HEK293T (cell line): ENCODE measurements around the gene VDR.

Experiments used
- CTCF ChIA-PET: fragments of 350-600 bp; formaldehyde crosslinking; extraction: SDS; loops from one replicate; lab custom pipeline; 2021; ENCODE audit warnings: antibody characterized with exemption, inconsistent platforms; lab: Yijun Ruan, JAX
- POLR2A ChIA-PET: fragments of 350-600 bp; formaldehyde crosslinking; extraction: SDS; loops from one replicate; lab custom pipeline; 2020; ENCODE audit warnings: antibody characterized with exemption, inconsistent platforms; lab: Yijun Ruan, JAX
- DNase-seq: peaks from one replicate; pipeline ENCODE4 v3.0.0; 2012; ENCODE audit warnings: mixed read lengths; ENCODE audit errors: extremely low spot score
- ARNT ChIP-seq: fragments of 450-650 bp; IDR thresholded peaks from 2 replicates; pipeline ENCODE4 v1.6.1; 2017; ENCODE audit warnings: mild to moderate bottlenecking
- BHLHE40 ChIP-seq: fragments of 450-650 bp; IDR thresholded peaks from 2 replicates; pipeline ENCODE4 v1.6.1; 2016; ENCODE audit warnings: mild to moderate bottlenecking, moderate library complexity, borderline replicate concordance
- CTBP1 ChIP-seq: fragments of 450-650 bp; IDR thresholded peaks from 2 replicates; pipeline ENCODE4 v1.6.1; 2016; ENCODE audit warnings: borderline replicate concordance
- ELF4 ChIP-seq: fragments of 450-650 bp; IDR thresholded peaks from 2 replicates; pipeline ENCODE4 v1.6.1; 2017; ENCODE audit warnings: antibody characterized with exemption
- FOXA1 ChIP-seq: fragments of 450-650 bp; IDR thresholded peaks from 2 replicates; pipeline ENCODE4 v1.6.1; 2016; ENCODE audit warnings: mild to moderate bottlenecking
- FOXK2 ChIP-seq: fragments of 450-650 bp; IDR thresholded peaks from 2 replicates; pipeline ENCODE4 v1.6.1; 2016; ENCODE audit warnings: mild to moderate bottlenecking
- FOXM1 ChIP-seq: fragments of 450-650 bp; IDR thresholded peaks from 2 replicates; pipeline ENCODE4 v1.6.1; 2017; ENCODE audit warnings: mild to moderate bottlenecking, borderline replicate concordance
- HDGF ChIP-seq: fragments of 450-650 bp; IDR thresholded peaks from 2 replicates; pipeline ENCODE4 v1.6.1; 2017; ENCODE audit warnings: antibody characterized with exemption, borderline replicate concordance
- L3MBTL2 ChIP-seq: fragments of 450-650 bp; conservative IDR thresholded peaks from 2 replicates; pipeline ENCODE4 v1.6.1; 2016; ENCODE audit warnings: mild to moderate bottlenecking
- LEF1 ChIP-seq: fragments of 450-650 bp; IDR thresholded peaks from 2 replicates; pipeline ENCODE4 v1.6.1; 2017; ENCODE audit warnings: mild to moderate bottlenecking, borderline replicate concordance
- NFRKB ChIP-seq: fragments of 450-650 bp; IDR thresholded peaks from 2 replicates; pipeline ENCODE4 v1.6.1; 2016; ENCODE audit warnings: mild to moderate bottlenecking, moderate library complexity
- SP1 ChIP-seq: fragments of 450-650 bp; IDR thresholded peaks from 2 replicates; pipeline ENCODE4 v1.6.1; 2017
- SUZ12 ChIP-seq: fragments of 450-650 bp; IDR thresholded peaks from 2 replicates; pipeline ENCODE4 v1.6.1; 2016; ENCODE audit warnings: mild to moderate bottlenecking
- TARDBP ChIP-seq: fragments of 450-650 bp; IDR thresholded peaks from 2 replicates; pipeline ENCODE4 v1.6.1; 2016
- ZNF384 ChIP-seq: fragments of 450-650 bp; IDR thresholded peaks from 2 replicates; pipeline ENCODE4 v1.6.1; 2016
- TF ChIP-seq, protein P1 (sequence below): fragments of 450-650 bp; IDR thresholded peaks from 2 replicates; pipeline ENCODE4 v1.6.1; 2016

The VDR gene

DNA sequence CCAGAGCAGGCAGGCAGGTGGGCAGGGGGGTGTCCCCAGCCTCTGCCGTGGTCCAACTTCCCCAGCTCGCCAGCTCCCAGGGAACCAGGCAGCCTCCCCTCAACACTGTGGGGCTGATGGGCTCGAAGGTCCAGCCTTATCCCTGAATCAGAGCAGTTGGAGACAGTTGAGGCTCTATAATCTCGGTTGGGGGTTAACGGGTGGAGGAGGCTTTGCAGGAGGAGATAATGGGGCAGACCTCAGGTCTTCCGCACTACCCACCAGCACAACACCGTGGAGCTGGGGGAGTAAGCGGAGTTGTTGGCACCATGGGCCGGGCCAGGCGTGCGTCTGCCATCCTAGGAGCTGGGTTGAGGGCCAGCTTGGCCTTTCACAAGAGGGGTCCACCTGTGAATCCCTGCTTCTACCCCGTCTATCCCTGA lies 71.2 kb downstream of the VDR start:
- DNase-seq, result no peak
- no peak for TF ChIP-seq NFRKB
- TF ChIP-seq, protein P1, sequence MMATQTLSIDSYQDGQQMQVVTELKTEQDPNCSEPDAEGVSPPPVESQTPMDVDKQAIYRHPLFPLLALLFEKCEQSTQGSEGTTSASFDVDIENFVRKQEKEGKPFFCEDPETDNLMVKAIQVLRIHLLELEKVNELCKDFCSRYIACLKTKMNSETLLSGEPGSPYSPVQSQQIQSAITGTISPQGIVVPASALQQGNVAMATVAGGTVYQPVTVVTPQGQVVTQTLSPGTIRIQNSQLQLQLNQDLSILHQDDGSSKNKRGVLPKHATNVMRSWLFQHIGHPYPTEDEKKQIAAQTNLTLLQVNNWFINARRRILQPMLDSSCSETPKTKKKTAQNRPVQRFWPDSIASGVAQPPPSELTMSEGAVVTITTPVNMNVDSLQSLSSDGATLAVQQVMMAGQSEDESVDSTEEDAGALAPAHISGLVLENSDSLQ, result no peak
- no peak for TF ChIP-seq BHLHE40
- ChIA-PET POLR2A (interaction anchor here (1.1 to 2.8 kb wide), 3 partner anchors 13 to 20 kb away, joined by 3 to 9 read pairs (median 5); partner anchors contain the start of gene HDAC7), CTCF (interaction anchor here (0.6 to 2.4 kb wide), 4 partner anchors 15 to 67 kb away, joined by 3 to 10 read pairs (median 4); no protein-coding TSS in a partner anchor)

- no peak for DNase-seq
- POLR2A ChIA-PET, result interaction anchor here (1.0 to 1.2 kb wide), 3 partner anchors 12 to 88 kb away, joined by 3 to 4 read pairs (median 3); partner anchors contain the start of gene HDAC7
- TF ChIP-seq SP1 (no peak), LEF1 (no peak), CTBP1 (no peak), ARNT (no peak), FOXM1 (no peak), ELF4 (no peak), SUZ12 (no peak), BHLHE40 (no peak)
- CTCF ChIA-PET, result no interaction called here
Measured at GRCh38 chr12:47832263-47832933, 72.4 kb downstream of the VDR start.

- CTCF ChIA-PET, result interaction anchor here (1.3 to 3.8 kb wide), 3 partner anchors 9 to 12 kb away, joined by 3 to 27 read pairs (median 10); no protein-coding TSS in a partner anchor
- POLR2A ChIA-PET, result interaction anchor here (0.8 to 5.9 kb wide), 4 partner anchors 10 to 48 kb away, joined by 4 to 32 read pairs (median 8); partner anchors contain the start of gene HDAC7
- DNase-seq, result no peak
- TF ChIP-seq L3MBTL2 (no peak), SP1 (no peak), CTBP1 (no peak), SUZ12 (no peak), ZNF384 (no peak)
Measured at GRCh38 chr12:47829584-47829983, 75.2 kb downstream of the VDR start.

GRCh38 chr12:47828976-47829482 lies 75.8 kb downstream of the VDR start:
- DNase-seq, result no peak
- POLR2A ChIA-PET, result interaction anchor here (0.8 to 5.9 kb wide), 4 partner anchors 9 to 47 kb away, joined by 4 to 32 read pairs (median 8); partner anchors contain the start of gene HDAC7
- CTCF ChIA-PET, result interaction anchor here (1.3 to 3.8 kb wide), 3 partner anchors 8 to 12 kb away, joined by 3 to 27 read pairs (median 10); no protein-coding TSS in a partner anchor
- TF ChIP-seq FOXA1, result no peak

DNA sequence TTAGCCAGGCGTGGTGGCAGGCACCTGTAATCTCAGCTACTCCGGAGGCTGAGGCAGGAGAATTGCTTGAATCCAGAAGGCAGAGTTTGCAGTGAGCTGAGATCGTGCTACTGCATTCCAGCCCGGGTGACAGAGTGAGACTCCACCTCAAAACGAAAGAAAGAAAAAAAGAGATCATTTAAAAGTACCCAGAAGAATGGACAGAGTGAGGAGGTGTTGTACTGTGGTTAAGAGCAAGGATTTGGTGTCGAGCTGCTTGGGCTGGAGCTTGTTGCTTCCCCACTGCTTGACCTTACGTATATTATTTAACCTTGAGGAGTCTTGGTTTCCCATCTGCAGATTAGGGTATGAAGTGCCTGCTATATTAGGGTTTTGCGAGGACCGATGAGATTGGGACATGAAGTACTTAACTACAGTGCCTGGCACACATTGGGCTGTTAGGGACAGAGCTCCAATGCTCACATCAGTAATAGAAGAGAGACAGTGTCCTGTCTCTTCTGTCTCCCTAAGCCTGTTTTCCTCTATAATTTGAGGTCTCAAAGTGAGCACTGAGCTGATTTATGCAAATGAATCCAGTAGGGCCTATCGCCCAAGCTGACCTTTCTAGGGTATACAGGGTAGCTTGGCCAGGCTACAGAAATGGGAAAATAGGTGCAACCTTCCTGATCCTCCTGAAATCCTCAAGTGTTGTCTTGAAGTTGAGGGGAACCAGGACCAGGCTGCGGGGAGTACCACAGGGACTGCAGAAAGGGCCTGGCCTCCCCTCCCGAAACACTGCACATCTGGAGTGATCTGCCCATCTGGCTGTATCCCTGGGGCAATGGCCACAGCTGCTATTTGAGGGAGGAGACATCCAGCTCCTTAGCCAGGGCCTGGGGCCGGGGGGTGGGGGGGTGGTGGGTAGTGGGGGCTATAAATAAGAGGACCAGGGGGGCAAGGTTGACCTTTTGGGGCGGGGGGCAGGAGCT lies 76.5 kb downstream of the VDR start:
- POLR2A ChIA-PET, result interaction anchor here (0.8 to 5.9 kb wide), 5 partner anchors 9 to 46 kb away, joined by 3 to 32 read pairs (median 5); partner anchors contain the start of gene HDAC7
- no peak for DNase-seq
- TF ChIP-seq ELF4, result no peak
- TF ChIP-seq ARNT, result no peak
- no peak for TF ChIP-seq TARDBP
- no peak for TF ChIP-seq ZNF384
- no peak for TF ChIP-seq LEF1
- no peak for TF ChIP-seq BHLHE40
- CTCF ChIA-PET, result interaction anchor here (0.6 to 3.8 kb wide), 5 partner anchors 7 to 31 kb away, joined by 3 to 27 read pairs (median 4); no protein-coding TSS in a partner anchor

GRCh38 chr12:47825173-47825639 lies 79.6 kb downstream of the VDR start:
- TF ChIP-seq HDGF (no peak), TARDBP (no peak)
- ChIA-PET CTCF (interaction anchor here (1.6 kb wide), 1 partner anchor 12 kb away, joined by 7 read pairs; no protein-coding TSS in a partner anchor), POLR2A (no interaction called here)
- DNase-seq, result no peak

DNA sequence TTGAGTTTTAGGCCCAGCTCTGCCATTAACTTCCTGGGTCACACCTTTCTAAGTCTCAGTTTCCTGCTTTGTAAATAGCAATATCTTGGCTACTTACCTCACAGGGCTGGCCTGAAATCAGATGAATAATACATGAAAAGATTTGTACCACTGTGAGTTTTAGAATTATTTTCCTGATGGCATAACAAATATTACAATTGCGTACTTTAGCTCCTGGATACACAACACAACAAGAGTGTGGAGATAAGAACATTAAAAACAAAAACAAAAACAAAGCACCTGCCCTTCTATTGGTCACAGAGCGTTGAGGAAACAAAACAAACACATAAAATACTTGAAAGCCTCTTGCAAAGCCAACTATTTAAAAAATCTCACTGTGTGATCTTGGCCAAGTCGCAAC lies 80.2 kb downstream of the VDR start:
- TF ChIP-seq BHLHE40 (no peak), CTBP1 (no peak), FOXK2 (no peak), NFRKB (no peak), L3MBTL2 (no peak), SP1 (no peak)
- TF ChIP-seq, protein P1, result no peak
- CTCF ChIA-PET, result interaction anchor here (1.6 kb wide), 1 partner anchor 13 kb away, joined by 7 read pairs; no protein-coding TSS in a partner anchor
- POLR2A ChIA-PET, result no interaction called here
- DNase-seq, result no peak
